ENCODE results near the gene ALPK1. TPM values are rescaled to one million over a fixed set of nuclear protein-coding genes. Genes with fewer than 3 reads are reported as not detected.
"Not testable (repeated sequence)": the region's sequence is repeated elsewhere in the genome, so short reads cannot be mapped to it uniquely, and the experiment has no call there.

ALPK1 gene
- total and polyA plus RNA-seq, 11 donors: 1.3 to 21.7 (median 3.2) TPM

DNA sequence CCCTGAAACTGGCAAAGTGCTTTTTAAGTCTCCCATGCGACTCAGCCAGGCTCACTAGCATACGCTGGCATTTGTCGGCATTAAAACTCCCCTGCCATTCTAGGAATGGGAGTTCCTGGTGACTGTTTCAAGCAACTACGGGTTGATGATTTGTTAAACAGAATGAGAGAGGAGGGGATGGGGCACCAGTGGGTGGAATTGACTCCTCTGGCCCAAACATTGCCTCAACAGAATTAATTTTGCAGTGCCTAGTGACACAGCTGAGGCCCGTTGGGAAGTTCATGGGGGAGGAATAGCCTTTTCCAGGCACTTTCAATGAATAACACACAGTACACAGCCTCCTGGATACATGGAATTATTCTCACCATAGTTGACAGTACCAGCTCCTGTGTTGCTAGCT lies 188.8 kb downstream of the ALPK1 start:
- no peak for TF ChIP-seq POLR2A (IDR thresholded peaks at IDR 0.05)
- TF ChIP-seq, protein P1, sequence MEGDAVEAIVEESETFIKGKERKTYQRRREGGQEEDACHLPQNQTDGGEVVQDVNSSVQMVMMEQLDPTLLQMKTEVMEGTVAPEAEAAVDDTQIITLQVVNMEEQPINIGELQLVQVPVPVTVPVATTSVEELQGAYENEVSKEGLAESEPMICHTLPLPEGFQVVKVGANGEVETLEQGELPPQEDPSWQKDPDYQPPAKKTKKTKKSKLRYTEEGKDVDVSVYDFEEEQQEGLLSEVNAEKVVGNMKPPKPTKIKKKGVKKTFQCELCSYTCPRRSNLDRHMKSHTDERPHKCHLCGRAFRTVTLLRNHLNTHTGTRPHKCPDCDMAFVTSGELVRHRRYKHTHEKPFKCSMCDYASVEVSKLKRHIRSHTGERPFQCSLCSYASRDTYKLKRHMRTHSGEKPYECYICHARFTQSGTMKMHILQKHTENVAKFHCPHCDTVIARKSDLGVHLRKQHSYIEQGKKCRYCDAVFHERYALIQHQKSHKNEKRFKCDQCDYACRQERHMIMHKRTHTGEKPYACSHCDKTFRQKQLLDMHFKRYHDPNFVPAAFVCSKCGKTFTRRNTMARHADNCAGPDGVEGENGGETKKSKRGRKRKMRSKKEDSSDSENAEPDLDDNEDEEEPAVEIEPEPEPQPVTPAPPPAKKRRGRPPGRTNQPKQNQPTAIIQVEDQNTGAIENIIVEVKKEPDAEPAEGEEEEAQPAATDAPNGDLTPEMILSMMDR (IDR thresholded peaks at IDR 0.05): no peak
- intact Hi-C loops (cut with DNase I): no loop called here
- 47 to 67% (median 55%) methylated on average over 5 of the region's 5 CpGs for WGBS, 4 donors
- peaks cover 0 to 29% (median 10%) of the 10 kb centered on the region in 12 donors for H3K9me3 ChIP-seq
- no peak for ATAC-seq
- peaks cover 0 to 3% (median 0%) of the 10 kb centered on the region in 9 donors for H3K27me3 ChIP-seq
- no peak overlapping the region for H3K27ac ChIP-seq
- no peak overlapping the region for H3K4me3 ChIP-seq
- no peak for DNase-seq
- no peaks in the 10 kb centered on the region for H3K36me3 ChIP-seq
- H3K4me1 ChIP-seq: no peaks in the 10 kb centered on the region

- ATAC-seq; H3K36me3 ChIP-seq; H3K4me1 ChIP-seq; H3K27me3 ChIP-seq; intact Hi-C loops (cut with DNase I); H3K4me3 ChIP-seq; DNase-seq; H3K27ac ChIP-seq: not testable (repeated sequence)
- peaks cover 0 to 25% (median 0%) of the 10 kb centered on the region in 12 donors for H3K9me3 ChIP-seq
- WGBS, 4 donors: 79 to 84% (median 81%) methylated on average over 3 of the region's 3 CpGs
Measured at GRCh38 chr4:112490808-112491207, 193.6 kb downstream of the ALPK1 start.

Other genes starting within 250 kb of the ALPK1 start
- 10 to 100 TPM in 1 of 9 donors, 1 to 10 TPM in 8; 5.4 to 10.3 (median 8.5) TPM for gene FAM241A, start 151.9 kb upstream of the ALPK1 start, total RNA-seq
- gene FAM241A, start 151.9 kb upstream of the ALPK1 start, polyA plus RNA-seq: 1 to 10 TPM; 5.3 to 5.8 TPM
- gene AP1AR, start 65.6 kb upstream of the ALPK1 start, total RNA-seq: 10 to 100 TPM in 2 of 9 donors, 1 to 10 TPM in 7; 6.8 to 17.3 (median 9.2) TPM
- 10 to 100 TPM in 1 of 2 donors, 1 to 10 TPM in 1; 3.7 to 13.6 TPM for gene AP1AR, start 65.6 kb upstream of the ALPK1 start, polyA plus RNA-seq
- 10 to 100 TPM in 6 of 9 donors, 1 to 10 TPM in 3; 3.9 to 21.3 (median 14.6) TPM for gene TIFA, start 11.5 kb upstream of the ALPK1 start, total RNA-seq
- gene TIFA, start 11.5 kb upstream of the ALPK1 start, polyA plus RNA-seq: 1 to 10 TPM; 3.3 to 6.2 TPM
- gene NEUROG2, start 218.8 kb downstream of the ALPK1 start, total RNA-seq: not detected
- not detected for gene NEUROG2, start 218.8 kb downstream of the ALPK1 start, polyA plus RNA-seq